Caco-2 (cell line): ENCODE results near the gene TENM4. TPM values are rescaled to one million over a fixed set of nuclear protein-coding genes. Genes with fewer than 3 reads are reported as not detected.

Experiments
- BruUV-seq: library from RNA; stranded (reverse); fragments of 400-500 nt; replicated peaks from 2 replicates; lab custom pipeline; 2021; lab: Mats Ljungman, UMichigan
- CTCF ChIA-PET: fragments of 300-600 bp; sonication (Branson Sonifier 250); formaldehyde crosslinking; loops from one replicate; lab custom pipeline; 2022; ENCODE audit warnings: antibody characterized with exemption; lab: Charles Lee
- POLR2A ChIA-PET: fragments of 300-600 bp; sonication (Branson Sonifier 250); formaldehyde crosslinking; loops from one replicate; lab custom pipeline; 2022; ENCODE audit warnings: antibody characterized with exemption; lab: Charles Lee
- DNase-seq, 2 experiments: peaks; one replicate each; pipeline versions ENCODE4 v3.0.0 to v3.0.0-alpha.2; 2020 to 2022
- H3K27me3 ChIP-seq: replicated peaks from 2 replicates; pipeline ENCODE4 v1.6.0; 2011; ENCODE audit warnings: low read length; ENCODE audit not compliant: control insufficient read depth, insufficient read depth
- H3K36me3 ChIP-seq: 2 replicates; pipeline ENCODE4 v1.5.1; 2011; ENCODE audit warnings: low read length; ENCODE audit not compliant: control insufficient read depth, insufficient read depth
- H3K4me1 ChIP-seq: fragments of 250-450 bp; sonication (Bioruptor Pico); 2 replicates; pipeline ENCODE4 v1.5.1; 2020; ENCODE audit warnings: mild to moderate bottlenecking
- H3K4me3 ChIP-seq: 2 replicates; pipeline ENCODE4 v1.5.1; 2011; ENCODE audit warnings: low read depth, mild to moderate bottlenecking, control low read depth, low read length
- H3K9me3 ChIP-seq: fragments of 250-450 bp; sonication (Bioruptor Pico); 2 replicates; pipeline ENCODE4 v1.5.1; 2020; ENCODE audit warnings: mild to moderate bottlenecking, moderate library complexity
- H3K27ac Mint-ChIP-seq: one replicate; pipeline ENCODE4 v1.8.0; 2022; ENCODE audit warnings: mixed read lengths; ENCODE audit not compliant: unreplicated experiment
- H3K27me3 Mint-ChIP-seq: one replicate; pipeline ENCODE4 v1.8.0; 2022; ENCODE audit warnings: mixed read lengths; ENCODE audit not compliant: insufficient read depth, unreplicated experiment
- H3K36me3 Mint-ChIP-seq: one replicate; pipeline ENCODE4 v1.8.0; 2022; ENCODE audit warnings: mild to moderate bottlenecking, mixed read lengths; ENCODE audit not compliant: insufficient read depth, unreplicated experiment
- H3K4me1 Mint-ChIP-seq: one replicate; pipeline ENCODE4 v1.8.0; 2022; ENCODE audit warnings: low read depth, mixed read lengths; ENCODE audit not compliant: unreplicated experiment
- H3K4me3 Mint-ChIP-seq: one replicate; pipeline ENCODE4 v1.8.0; 2022; ENCODE audit warnings: mild to moderate bottlenecking, moderate library complexity, mixed read lengths; ENCODE audit not compliant: unreplicated experiment
- H3K9me3 Mint-ChIP-seq: one replicate; pipeline ENCODE4 v1.8.0; 2022; ENCODE audit warnings: mixed read lengths; ENCODE audit not compliant: unreplicated experiment
- CTCF ChIP-seq, 2 experiments: fragments of 200-600 bp in 1 of 2; IDR thresholded peaks; 1 replicate in 1 of 2; 2 replicates in 1 of 2; pipeline versions ENCODE4 v1.5.1 to v1.8.0; 2011 to 2022; ENCODE audit warnings: antibody characterized with exemption in 1 of 2, control low read depth in 1 of 2, inconsistent platforms in 1 of 2, low read depth in 1 of 2, low read length in 1 of 2, mild to moderate bottlenecking in 1 of 2, moderate library complexity in 1 of 2; ENCODE audit not compliant: insufficient read depth in 1 of 2, severe bottlenecking in 1 of 2, unreplicated experiment in 1 of 2
- intact Hi-C: fragments of 100-400 bp; cut with micrococcal nuclease; formaldehyde crosslinking; loops from one replicate; pipeline ENCODE4 v1.10.0; 2022; ENCODE audit not compliant: unreplicated experiment
- total RNA-seq: library from RNA; stranded (reverse); gene quantifications from 2 replicates; pipeline ENCODE4 v1.2.3, GENCODE V29; 2022

TENM4 gene
- total RNA-seq, 1 experiment from 2014 or later: 1.1 TPM

GRCh38 chr11:79439886-79440570 is 802 bp downstream of the TENM4 start:
- peaks cover 23% of the 10 kb centered on the region for H3K27me3 Mint-ChIP-seq
- intact Hi-C loops: no loop called here
- no peaks in the 10 kb centered on the region for H3K4me1 Mint-ChIP-seq
- ChIA-PET CTCF (interaction anchor here (0.7 kb wide), 1 partner anchor 448 kb away, joined by 5 read pairs; no protein-coding TSS in a partner anchor), POLR2A (no interaction called here)
- H3K4me1 ChIP-seq: no peaks in the 10 kb centered on the region
- DNase-seq: no peak
- H3K36me3 ChIP-seq: no peaks in the 10 kb centered on the region
- no peak for TF ChIP-seq CTCF (IDR thresholded peaks at IDR 0.05; ENCODE audit: insufficient read depth in 1 of 2, low read depth in 1 of 2, low read length in 1 of 2, severe bottlenecking in 1 of 2, unreplicated experiment in 1 of 2)
- peaks cover 5% of the 10 kb centered on the region; the same call in 1 of the 2 replicates for H3K9me3 ChIP-seq
- no peak overlapping the region for H3K4me3 Mint-ChIP-seq
- no peaks in the 10 kb centered on the region for H3K27me3 ChIP-seq
- H3K9me3 Mint-ChIP-seq: peaks cover 11% of the 10 kb centered on the region
- no peak overlapping the region for H3K27ac Mint-ChIP-seq
- no TSS peak for BruUV-seq
- H3K36me3 Mint-ChIP-seq: no peaks in the 10 kb centered on the region
- no peak overlapping the region for H3K4me3 ChIP-seq

- Histone ChIP-seq H3K36me3 (no peaks in the 10 kb centered on the region), H3K27me3 (no peaks in the 10 kb centered on the region), H3K4me3 (no peak overlapping the region), H3K9me3 (peaks cover 5% of the 10 kb centered on the region; the same call in 1 of the 2 replicates), H3K4me1 (no peaks in the 10 kb centered on the region)
- no peak for DNase-seq
- Mint-ChIP-seq H3K27me3 (peaks cover 21% of the 10 kb centered on the region), H3K27ac (no peak overlapping the region), H3K9me3 (peaks cover 11% of the 10 kb centered on the region), H3K4me3 (no peak overlapping the region), H3K4me1 (no peaks in the 10 kb centered on the region), H3K36me3 (no peaks in the 10 kb centered on the region)
- ChIA-PET CTCF (interaction anchor here (0.7 kb wide), 1 partner anchor 447 kb away, joined by 5 read pairs; no protein-coding TSS in a partner anchor), POLR2A (no interaction called here)
- no peak for TF ChIP-seq CTCF (IDR thresholded peaks at IDR 0.05; ENCODE audit: insufficient read depth in 1 of 2, low read depth in 1 of 2, low read length in 1 of 2, severe bottlenecking in 1 of 2, unreplicated experiment in 1 of 2)
- BruUV-seq: no TSS peak
- intact Hi-C loops: no loop called here
These were observed 1.4 kb downstream of the TENM4 start for GRCh38 chr11:79439410-79439885.

GRCh38 chr11:79438631-79439409 is 2.0 kb downstream of the TENM4 start:
- TF ChIP-seq CTCF (IDR thresholded peaks at IDR 0.05; ENCODE audit: insufficient read depth in 1 of 2, low read depth in 1 of 2, low read length in 1 of 2, severe bottlenecking in 1 of 2, unreplicated experiment in 1 of 2): no peak
- POLR2A ChIA-PET: no interaction called here
- BruUV-seq: no TSS peak
- peaks cover 5% of the 10 kb centered on the region; the same call in 1 of the 2 replicates for H3K9me3 ChIP-seq
- no peak overlapping the region for H3K27ac Mint-ChIP-seq
- CTCF ChIA-PET: no interaction called here
- H3K36me3 Mint-ChIP-seq: no peaks in the 10 kb centered on the region
- no peak overlapping the region for H3K4me3 Mint-ChIP-seq
- H3K4me1 Mint-ChIP-seq: no peaks in the 10 kb centered on the region
- peaks cover 20% of the 10 kb centered on the region for H3K27me3 Mint-ChIP-seq
- DNase-seq: no peak
- H3K36me3 ChIP-seq: no peaks in the 10 kb centered on the region
- H3K9me3 Mint-ChIP-seq: peaks cover 11% of the 10 kb centered on the region
- intact Hi-C loops: no loop called here
- H3K27me3 ChIP-seq: no peaks in the 10 kb centered on the region
- no peaks in the 10 kb centered on the region for H3K4me1 ChIP-seq
- H3K4me3 ChIP-seq: no peak overlapping the region
